Thyroid gland (tissue), 4 donors: ENCODE results near the gene PAFAH2. TPM values are rescaled to one million over a fixed set of nuclear protein-coding genes. Genes with fewer than 3 reads are reported as not detected.
"Not testable (repeated sequence)": the region's sequence is repeated elsewhere in the genome, so short reads cannot be mapped to it uniquely, and the experiment has no call there.

Experiments
- DNase-seq, 2 donors: peaks; one replicate each; pipeline ENCODE4 v3.0.0-alpha.2; 2019
- H3K27ac ChIP-seq, 3 donors: fragments of 200-600 bp; sonication (generic); 1 replicate in 2 of 3; 2 replicates in 1 of 3; pipeline ENCODE4 v1.5.1; 2016 to 2019; ENCODE audit warnings: mild to moderate bottlenecking in 1 of 3, moderate library complexity in 1 of 3
- H3K27me3 ChIP-seq: fragments of 200-600 bp; sonication (generic); one replicate; pipeline ENCODE4 v1.5.1; 2019
- H3K36me3 ChIP-seq, 2 donors: fragments of 200-600 bp; sonication (generic); one replicate each; pipeline ENCODE4 v1.5.1; 2016 to 2019
- H3K4me1 ChIP-seq, 2 donors: fragments of 200-600 bp; sonication (generic); one replicate each; pipeline ENCODE4 v1.5.1; 2017 to 2019
- H3K4me3 ChIP-seq, 3 donors: fragments of 200-600 bp; sonication (generic); replicated peaks in 1 of 3; 1 replicate in 2 of 3; 2 replicates in 1 of 3; pipeline ENCODE4 v1.5.1; 2016; ENCODE audit warnings: mild to moderate bottlenecking in 1 of 3
- H3K9me3 ChIP-seq: fragments of 200-600 bp; sonication (generic); one replicate; pipeline ENCODE4 v1.5.1; 2017
- POLR2A ChIP-seq, 2 donors: fragments of 450-650 bp; IDR thresholded peaks; one replicate each; pipeline ENCODE4 v1.6.1; 2017; ENCODE audit warnings: antibody characterized with exemption in 2 of 2, mild to moderate bottlenecking in 2 of 2, moderate library complexity in 1 of 2
- WGBS, 2 donors: methylation state at CpG; one replicate each; pipeline ENCODE4 v1.1.5; 2017; 5-methylcytosine and 5-hydroxymethylcytosine counted together
- intact Hi-C: fragments of 100-400 bp; cut with DNase I; formaldehyde crosslinking; loops from one replicate; pipeline ENCODE4 v1.15.1; 2023
- total RNA-seq, 4 donors: library from RNA; depleted of rRNA; stranded (reverse); fragments of >200 nt; gene quantifications; one replicate each; pipeline ENCODE4 v1.2.3, GENCODE V29; 2016
- TF ChIP-seq, protein P1 (sequence below), 6 experiments: fragments of 200-600 bp in 3 of 6; fragments of 450-650 bp in 3 of 6; sonication (generic) in 3 of 6; IDR thresholded peaks; one replicate each; pipeline ENCODE4 v1.5.1; 2016 to 2019; ENCODE audit warnings: antibody characterized with exemption in 6 of 6, mild to moderate bottlenecking in 2 of 6, inconsistent platforms in 1 of 6, moderate library complexity in 1 of 6

The PAFAH2 gene
- total RNA-seq, 4 donors from 2014 or later, result 22.5 to 35.4 (median 30.7) TPM

DNA sequence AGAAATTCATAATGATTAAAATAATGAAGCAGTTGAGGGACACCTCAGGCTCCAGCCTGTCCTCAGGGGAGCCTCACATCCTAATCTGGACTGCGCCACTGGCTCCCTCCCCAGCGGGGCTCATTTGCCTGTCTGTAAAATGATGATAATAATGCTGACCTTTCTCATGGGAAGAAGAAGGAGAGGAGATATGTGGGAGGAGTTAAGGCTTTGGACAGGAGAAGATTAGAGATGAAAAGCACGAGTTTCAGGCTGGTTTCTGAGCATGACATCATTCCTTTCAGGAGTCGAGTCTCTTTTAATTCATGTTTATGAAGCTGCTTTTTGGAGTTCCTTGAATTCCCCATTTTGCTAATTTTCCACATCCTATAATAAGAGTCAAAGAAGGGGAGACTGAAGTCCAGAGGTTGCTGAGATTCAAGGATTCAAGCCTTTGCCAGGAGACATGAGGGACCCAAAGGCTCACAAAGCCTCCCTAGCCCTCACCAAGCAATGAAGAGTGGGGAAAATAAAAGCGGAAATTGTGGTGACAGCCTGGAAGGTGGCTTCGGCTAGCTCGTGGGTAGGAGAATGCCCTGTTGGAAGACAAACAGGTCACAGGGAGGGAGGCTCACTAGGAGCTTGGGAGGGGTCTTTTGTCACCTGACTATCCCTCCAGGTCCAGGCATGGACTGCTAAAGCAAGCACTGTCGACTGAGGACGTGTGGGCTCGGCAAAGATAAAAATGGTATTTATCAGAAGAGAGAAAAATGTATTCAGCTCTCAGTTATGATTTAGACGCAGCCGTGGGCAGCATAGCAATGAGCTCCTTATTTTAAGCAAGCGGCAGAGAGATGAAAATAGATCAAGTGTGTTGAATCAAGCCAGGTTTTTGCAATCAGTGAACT is 64.1 kb downstream of the PAFAH2 start:
- H3K36me3 ChIP-seq, result no peaks in the 10 kb centered on the region
- intact Hi-C loops, result no loop called here
- TF ChIP-seq POLR2A (IDR thresholded peaks at IDR 0.05), result no peak
- TF ChIP-seq, protein P1, sequence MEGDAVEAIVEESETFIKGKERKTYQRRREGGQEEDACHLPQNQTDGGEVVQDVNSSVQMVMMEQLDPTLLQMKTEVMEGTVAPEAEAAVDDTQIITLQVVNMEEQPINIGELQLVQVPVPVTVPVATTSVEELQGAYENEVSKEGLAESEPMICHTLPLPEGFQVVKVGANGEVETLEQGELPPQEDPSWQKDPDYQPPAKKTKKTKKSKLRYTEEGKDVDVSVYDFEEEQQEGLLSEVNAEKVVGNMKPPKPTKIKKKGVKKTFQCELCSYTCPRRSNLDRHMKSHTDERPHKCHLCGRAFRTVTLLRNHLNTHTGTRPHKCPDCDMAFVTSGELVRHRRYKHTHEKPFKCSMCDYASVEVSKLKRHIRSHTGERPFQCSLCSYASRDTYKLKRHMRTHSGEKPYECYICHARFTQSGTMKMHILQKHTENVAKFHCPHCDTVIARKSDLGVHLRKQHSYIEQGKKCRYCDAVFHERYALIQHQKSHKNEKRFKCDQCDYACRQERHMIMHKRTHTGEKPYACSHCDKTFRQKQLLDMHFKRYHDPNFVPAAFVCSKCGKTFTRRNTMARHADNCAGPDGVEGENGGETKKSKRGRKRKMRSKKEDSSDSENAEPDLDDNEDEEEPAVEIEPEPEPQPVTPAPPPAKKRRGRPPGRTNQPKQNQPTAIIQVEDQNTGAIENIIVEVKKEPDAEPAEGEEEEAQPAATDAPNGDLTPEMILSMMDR (IDR thresholded peaks at IDR 0.05), result no peak
- 70 to 76% methylated on average over 13 of the region's 13 CpGs for WGBS, 2 donors
- H3K27ac ChIP-seq, result no peak overlapping the region
- DNase-seq, result no peak
- no peaks in the 10 kb centered on the region for H3K4me1 ChIP-seq
- no peaks in the 10 kb centered on the region for H3K9me3 ChIP-seq
- no peaks in the 10 kb centered on the region for H3K27me3 ChIP-seq
- no peak overlapping the region for H3K4me3 ChIP-seq

DNA sequence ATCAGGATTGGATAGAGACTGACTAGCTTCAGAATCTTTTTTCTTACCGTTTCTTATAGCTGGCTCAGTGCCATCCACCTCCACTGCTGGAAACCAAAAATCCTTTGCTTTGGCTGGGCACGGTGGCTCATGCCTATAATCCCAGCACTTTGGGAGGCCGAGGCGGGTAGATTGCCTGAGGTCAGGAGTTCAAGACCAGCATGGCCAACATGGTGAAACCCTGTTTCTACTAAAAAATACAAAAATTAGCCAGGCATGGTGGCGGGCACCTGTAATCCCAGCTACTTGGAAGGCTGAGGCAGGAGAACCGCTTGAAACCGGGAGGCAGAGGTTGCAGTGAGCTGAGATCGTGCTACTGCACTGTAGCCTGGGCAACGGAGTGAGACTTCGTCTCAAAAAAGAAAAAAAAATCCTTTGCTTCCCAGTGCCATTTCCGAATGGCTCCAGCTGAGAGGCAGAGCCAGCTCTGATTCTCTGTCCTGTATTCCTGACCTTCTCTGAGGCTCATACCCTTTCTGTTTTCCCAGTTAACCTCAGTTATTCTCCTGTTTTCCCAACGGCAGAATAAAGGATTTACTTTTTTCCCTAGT is 65.0 kb downstream of the PAFAH2 start:
- WGBS, 2 donors, result 52 to 67% methylated on average over 12 of the region's 12 CpGs
- H3K27ac ChIP-seq, H3K4me3 ChIP-seq, intact Hi-C loops, H3K27me3 ChIP-seq, H3K9me3 ChIP-seq, H3K36me3 ChIP-seq, DNase-seq, H3K4me1 ChIP-seq: not testable (repeated sequence)

DNA sequence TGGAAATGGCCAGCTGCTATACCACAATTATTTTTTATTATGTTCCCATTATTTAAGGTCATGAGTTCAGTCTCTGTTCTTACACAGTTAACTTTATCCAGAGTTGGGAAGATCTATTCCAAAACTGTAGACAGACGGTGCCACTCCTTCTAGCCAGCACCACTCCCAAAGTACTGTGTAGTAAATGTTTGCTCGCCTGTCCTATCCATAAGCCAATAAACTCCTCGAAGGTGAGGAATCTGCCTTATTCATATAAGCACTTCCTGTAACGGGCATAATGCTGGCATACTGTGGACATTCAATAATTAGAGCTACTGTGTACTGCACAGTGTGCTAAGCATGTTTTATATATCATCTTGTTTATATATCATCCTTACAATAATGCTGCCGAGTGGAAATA is 65.5 kb downstream of the PAFAH2 start:
- WGBS, 2 donors, result 86 to 89% methylated on average over 5 of the region's 5 CpGs
- H3K27ac ChIP-seq, result no peak overlapping the region

DNA sequence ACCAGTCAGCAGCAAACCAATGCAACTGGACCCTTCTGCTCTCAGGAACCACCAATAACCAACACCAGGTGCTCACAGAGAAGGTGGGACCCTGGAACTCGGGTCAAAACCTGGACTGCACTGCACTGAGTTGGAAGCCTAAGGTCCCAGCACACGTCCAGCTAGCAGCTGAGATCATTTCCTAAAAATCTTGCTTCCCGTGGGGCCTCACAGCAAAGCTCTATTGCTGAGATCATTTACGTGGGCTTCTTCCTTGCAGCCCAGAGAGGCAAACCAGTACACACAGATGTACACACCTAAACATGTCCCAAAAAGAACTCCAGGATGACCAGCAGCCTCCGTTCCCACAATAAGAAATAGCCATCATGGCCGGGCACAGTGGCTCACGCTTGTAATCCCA is 68.8 kb downstream of the PAFAH2 start:
- Histone ChIP-seq H3K36me3 (no peaks in the 10 kb centered on the region), H3K27me3 (no peaks in the 10 kb centered on the region), H3K27ac (no peak overlapping the region), H3K9me3 (no peaks in the 10 kb centered on the region), H3K4me3 (no peak overlapping the region), H3K4me1 (no peaks in the 10 kb centered on the region)
- intact Hi-C loops, result no loop called here
- 81 to 94% methylated on average over 5 to 7 of the region's 7 CpGs for WGBS, 2 donors
- DNase-seq, result no peak
- no peak for TF ChIP-seq POLR2A (IDR thresholded peaks at IDR 0.05)
- TF ChIP-seq, protein P1 (IDR thresholded peaks at IDR 0.05), result no peak

More for the DNA sequence above, 65.5 kb downstream of the PAFAH2 start:
- intact Hi-C loops, result no loop called here
- Histone ChIP-seq H3K27me3 (no peaks in the 10 kb centered on the region), H3K4me3 (no peak overlapping the region), H3K4me1 (no peaks in the 10 kb centered on the region), H3K9me3 (no peaks in the 10 kb centered on the region), H3K36me3 (no peaks in the 10 kb centered on the region)
- DNase-seq, result no peak
- TF ChIP-seq, protein P1 (IDR thresholded peaks at IDR 0.05), result no peak
- TF ChIP-seq POLR2A (IDR thresholded peaks at IDR 0.05), result no peak

DNA sequence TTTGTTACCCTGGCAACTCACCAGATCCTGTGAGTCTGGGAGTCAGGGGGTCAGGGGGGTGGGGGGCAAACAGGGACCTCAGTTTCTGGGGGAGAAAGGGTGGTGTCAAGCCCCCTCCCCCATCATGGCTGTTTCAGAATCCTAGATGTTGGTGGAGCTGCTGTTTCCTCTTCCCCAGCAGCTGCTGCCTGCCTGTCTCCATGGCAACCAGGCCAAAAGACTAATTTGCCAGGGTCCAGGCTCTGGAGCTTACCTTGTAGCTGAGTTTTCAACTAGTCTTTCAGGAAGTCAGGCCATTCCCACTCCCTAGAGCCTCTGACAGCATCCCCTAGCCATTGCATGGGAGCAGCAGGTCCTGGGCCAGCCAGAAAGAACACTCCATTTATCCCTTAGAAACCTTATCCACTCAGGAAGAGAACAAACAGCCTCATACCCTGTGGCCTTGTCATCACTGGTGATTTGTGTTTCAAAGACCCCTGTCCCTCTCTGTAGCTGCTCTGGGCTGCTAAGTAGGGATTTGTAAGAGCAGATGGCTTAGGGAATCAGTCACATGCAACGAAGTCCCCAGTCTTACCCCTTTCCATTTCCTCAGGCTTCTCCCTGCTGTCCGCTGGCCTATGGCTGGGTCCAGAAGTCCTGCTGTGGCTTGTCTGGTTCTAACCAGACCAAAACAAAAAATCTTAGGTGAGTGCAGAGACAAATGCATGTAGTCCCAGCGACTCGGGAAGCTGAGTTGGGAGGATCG is 70.2 kb downstream of the PAFAH2 start:
- no peak for DNase-seq
- no peak for TF ChIP-seq POLR2A (IDR thresholded peaks at IDR 0.05)
- TF ChIP-seq, protein P1 (IDR thresholded peaks at IDR 0.05), result no peak
- Histone ChIP-seq H3K4me3 (no peak overlapping the region), H3K4me1 (peaks cover 0 to 4% of the 10 kb centered on the region in 2 donors), H3K36me3 (no peaks in the 10 kb centered on the region), H3K27me3 (no peaks in the 10 kb centered on the region), H3K27ac (no peak overlapping the region), H3K9me3 (no peaks in the 10 kb centered on the region)
- 95 to 97% methylated on average over 5 of the region's 5 CpGs for WGBS, 2 donors
- intact Hi-C loops, result no loop called here
